GM21723 (cell line): Measurements from ENCODE around the gene FFAR2.
A peak's percentile ranks its signal among the peaks of the same experiment; 100 is the strongest.
"Not testable (repeated sequence)": the region's sequence is repeated elsewhere in the genome, so short reads cannot be mapped to it uniquely, and the experiment has no call there.

Experiments
- ATAC-seq: cut with Tn5 transposase; IDR thresholded peaks from one replicate; pipeline ENCODE4 v1.9.1; 2021; ENCODE audit warnings: mild to moderate bottlenecking, moderate library complexity; ENCODE audit not compliant: unreplicated experiment

The FFAR2 gene

GRCh38 chr19:35447606-35448469, at the start of gene FFAR2:
FFAR2 (plus strand) TSS chr19:35448257; CDS start chr19:35449715, 1,458 bp downstream.
- ATAC-seq = no peak

DNA sequence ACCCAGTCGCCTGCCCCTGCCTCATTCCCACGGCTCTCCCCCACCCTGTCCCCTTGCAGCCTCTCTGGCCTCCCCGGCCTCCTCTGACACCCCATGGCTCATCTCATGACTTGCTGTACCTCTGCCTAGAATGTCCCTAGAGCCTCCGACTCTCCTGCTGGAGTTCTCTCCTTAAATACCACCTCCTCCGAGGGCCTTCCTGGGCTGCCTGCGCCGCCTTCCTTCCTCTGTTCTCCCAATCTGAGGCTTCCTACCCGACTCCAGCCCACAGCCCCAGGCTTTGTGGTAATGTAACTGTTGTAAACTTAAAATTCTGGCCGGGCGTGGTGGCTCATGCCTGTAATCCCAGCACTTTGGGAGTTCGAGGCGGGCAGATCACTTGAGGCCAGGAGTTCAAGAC, 49.5 kb upstream of the FFAR2 start:
- no peak for ATAC-seq

GRCh38 chr19:35399231-35399630, 48.8 kb upstream of the FFAR2 start:
- ATAC-seq = no peak

DNA sequence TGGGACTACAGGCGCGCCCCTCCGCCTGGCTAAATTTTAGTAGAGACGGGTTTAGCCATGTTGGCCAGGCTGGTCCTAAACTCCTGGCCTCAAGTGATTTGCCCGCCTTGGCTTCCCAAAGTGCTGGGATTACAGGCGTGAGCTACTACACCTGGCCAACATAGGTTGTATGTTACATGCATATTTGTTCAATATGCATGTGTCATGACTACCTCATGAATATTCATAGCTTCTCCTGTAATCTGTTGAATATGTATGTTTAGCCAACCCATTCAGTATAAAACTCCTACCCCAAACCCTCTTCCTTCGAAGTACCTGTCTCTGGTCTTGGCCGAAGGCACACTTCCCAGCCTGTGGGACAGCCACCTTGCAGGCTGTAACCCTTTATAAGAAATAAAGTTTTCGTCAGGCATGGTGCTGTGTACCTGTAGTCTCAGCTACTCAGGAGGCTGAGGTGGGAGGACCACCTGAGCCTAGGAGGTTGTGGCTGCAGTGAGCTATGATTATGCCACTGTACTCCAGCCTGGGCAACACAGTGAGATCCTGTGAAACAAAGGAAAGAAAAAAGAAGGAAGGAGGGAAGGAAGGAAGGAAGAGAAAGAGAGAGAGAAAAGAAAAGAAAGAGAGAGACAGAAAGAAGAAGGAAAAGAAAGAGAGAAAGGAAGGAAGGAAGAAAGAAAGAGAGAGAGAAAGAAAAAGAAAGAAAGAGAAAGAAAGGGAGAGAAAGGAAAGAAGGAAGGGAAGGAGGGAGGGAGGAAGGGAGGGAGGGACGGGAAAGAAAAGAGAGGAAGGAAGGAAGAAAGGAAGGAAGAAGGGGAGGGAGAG, 47.9 kb upstream of the FFAR2 start:
- ATAC-seq = no peak

GRCh38 chr19:35400773-35401100, 47.3 kb upstream of the FFAR2 start:
- no peak for ATAC-seq

- ATAC-seq = not testable (repeated sequence)
Measured at GRCh38 chr19:35401416-35401815, 46.6 kb upstream of the FFAR2 start.

DNA sequence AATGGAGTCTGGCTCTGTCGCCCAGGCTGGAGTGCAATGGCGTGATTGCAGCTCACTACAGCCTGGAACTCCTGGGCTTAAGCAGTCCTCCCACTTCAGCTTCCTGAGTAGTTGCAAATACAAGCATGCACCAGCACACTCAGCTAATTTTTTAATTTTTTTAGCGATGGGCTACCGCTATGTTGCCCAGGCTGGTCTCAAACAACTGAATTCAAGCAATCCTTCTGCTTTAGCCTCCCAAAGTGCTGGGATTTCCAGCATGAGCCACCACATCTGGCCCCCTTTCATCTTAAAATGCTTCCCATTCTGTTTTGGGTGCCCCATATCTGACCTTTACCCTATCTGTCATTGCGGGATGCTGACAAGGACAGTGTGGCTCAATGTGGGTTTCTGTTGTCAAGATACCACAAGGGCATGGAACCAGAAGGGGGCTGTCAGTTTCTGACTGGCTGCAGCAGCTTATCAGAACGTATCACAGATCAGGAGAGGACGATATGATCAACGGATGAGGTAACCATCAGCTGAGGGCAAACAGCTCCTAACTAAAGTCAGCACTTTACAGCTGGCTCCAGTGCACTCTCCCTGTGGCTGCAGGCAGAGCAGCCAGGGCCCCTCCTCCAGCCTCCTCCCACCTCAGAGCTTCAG, 44.8 kb upstream of the FFAR2 start:
- ATAC-seq = no peak

DNA sequence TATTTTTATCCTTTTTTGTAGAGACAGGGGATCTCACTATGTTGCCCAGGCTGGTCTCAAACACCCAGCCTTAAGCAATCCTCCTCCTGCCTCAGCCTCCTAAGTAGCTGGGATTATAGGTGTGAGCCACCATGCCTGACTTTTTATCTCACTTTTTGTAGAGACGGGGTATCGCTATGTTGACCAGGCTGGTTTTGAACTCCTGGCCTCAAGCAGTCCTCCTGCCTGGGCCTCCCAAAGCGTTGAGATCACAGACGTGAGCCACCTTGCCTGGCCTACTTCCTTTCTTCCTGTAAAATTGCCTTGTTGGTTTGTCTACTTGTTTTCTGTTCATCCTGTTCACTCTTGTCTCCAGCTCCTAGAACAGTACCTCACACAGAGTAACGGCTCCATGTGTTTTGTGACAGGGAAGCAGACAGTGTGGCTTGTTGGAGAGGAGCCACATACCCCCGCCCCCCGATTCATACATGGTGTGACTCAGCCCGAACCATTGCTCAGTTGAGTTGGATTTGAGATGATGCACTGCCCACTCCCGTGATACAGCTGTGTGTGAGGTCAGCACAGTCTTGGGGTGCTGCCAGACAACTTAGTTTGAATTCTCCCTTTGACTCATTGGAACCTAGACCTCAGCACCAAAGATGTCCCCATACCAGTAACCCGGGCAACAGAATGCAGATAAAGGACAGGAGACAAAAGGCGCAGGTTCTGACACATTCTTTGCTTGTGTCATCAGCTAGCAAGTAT, 43.0 kb upstream of the FFAR2 start:
- peak; percentile 72 for ATAC-seq

DNA sequence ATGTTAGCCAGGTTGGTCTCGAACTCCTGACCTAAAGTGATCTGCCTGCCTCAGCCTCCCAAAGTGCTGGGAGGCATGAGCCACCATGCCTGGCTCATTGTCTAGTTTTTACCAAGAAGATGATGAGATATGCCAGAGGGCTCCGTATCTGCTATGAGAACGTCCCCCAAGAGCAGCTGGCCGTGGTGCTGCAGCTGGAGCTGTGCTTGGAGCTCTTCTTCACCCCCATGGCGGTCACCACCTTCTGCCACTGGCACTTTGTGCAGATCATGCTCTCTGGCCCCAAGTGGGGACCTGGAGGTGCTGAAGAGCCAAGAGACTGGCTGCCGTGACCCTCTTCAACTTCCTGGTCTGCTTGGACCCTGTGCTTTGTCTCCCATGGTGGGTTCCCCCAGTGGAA, 40.4 kb upstream of the FFAR2 start:
- ATAC-seq = no peak

DNA sequence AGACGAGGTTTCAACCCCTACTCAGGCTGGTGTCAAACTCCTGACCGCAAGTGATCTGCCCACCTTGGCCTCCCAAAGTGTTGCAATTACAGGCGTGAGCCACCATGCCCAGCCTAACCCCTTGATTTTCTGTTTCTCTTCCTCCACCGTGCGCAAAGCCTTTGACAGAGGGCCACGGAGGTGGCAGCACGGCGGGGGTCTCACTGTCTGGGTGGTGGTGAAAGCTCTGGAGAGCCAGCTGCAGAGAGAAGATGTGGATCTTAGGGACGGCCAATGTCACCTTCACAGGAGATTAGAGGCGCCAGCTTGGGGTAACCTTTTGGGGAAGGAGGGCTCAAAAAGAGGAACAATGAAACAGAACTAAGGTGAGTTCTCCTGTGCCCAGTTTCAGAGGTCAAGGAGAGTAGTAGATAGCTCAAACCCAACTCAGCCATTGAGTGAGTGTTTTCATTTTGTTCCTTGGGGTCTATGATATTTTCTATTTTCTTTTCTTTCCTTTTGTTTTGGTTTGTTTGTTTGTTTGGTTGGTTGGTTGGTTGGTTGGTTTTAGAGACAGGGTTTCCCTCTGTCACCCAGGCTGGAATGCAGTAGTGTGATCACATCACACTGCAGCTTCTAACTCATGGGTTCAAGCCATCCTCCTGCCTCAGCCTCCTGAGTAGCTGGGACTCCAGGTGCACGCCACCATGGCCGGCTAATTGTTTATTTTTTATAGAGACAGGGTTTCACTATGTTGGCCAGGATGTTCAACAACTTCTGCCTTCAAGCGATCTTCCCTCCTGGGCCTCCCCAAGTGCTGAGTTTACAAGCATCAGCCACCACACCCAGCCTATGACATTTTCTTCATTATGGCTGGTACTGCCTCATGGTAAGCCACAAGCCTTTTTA, 39.5 kb upstream of the FFAR2 start:
- ATAC-seq = peak; percentile 58

DNA sequence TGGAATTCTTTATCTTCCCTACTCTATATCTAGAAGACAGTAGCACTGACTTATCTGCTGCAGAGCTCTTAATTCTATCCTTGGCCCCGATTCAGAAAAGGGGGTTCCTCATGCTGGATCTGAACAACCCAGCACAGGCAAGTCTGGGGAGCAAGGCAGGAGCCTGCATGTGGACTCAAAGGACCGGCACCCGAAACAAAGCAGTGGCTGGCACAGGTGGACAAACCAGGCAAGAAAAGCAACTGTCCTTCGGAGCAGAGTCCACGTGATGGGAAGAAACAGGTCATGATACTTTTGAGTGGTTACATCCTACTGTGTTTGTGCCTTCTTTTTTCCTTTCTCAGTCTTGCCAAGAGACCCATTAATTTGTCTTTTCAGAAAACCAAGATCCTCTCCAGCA, 38.9 kb upstream of the FFAR2 start:
- ATAC-seq = no peak

- ATAC-seq = no peak
Measured at GRCh38 chr19:35410487-35410886, 37.6 kb upstream of the FFAR2 start.

DNA sequence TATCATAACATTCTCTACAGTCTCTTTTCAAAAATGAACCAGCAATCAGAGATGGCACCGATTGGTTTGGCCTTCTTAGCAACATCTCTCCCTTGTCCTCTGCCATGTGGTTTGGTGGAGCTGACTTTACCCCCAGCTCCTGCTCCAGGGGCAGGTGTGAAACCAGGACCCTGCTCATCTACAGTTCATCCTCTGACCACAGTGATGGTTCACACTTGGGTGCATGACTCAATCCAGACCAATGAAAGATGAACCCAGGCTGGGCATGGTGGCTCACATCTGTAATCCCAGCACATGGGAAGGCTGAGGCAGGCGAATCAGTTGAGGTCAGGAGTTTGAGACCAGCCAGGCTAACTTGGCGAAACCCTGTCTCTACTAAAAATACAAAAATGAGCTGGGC, 33.6 kb upstream of the FFAR2 start:
- ATAC-seq = no peak

DNA sequence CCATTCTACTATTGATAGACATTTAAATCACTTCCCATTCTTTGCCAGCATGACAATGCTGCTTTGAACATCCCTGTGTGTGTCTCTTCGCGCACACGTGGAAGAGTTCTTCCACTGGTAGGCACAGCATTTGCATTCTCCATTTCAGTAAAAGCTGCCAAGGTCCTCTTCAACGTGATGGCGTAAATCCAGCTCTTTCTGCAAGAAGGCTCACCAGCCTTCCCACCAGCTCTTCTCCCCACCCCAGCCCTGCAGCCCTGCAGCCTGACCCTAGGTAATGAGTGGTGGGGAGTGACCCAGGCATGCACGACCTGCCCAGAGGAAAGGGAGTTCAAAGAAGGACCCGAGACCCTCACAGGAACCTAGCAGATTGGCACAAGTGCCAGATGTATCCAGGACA, 31.7 kb upstream of the FFAR2 start:
- ATAC-seq = no peak

GRCh38 chr19:35417278-35417677, 30.8 kb upstream of the FFAR2 start:
- ATAC-seq = no peak

- ATAC-seq = peak; percentile 45
Measured at GRCh38 chr19:35417713-35418534, 30.1 kb upstream of the FFAR2 start.

GRCh38 chr19:35419046-35419445, 29.0 kb upstream of the FFAR2 start:
- no peak for ATAC-seq

- no peak for ATAC-seq
Measured at GRCh38 chr19:35419805-35420204, 28.3 kb upstream of the FFAR2 start.

GRCh38 chr19:35421362-35421761, 26.7 kb upstream of the FFAR2 start:
- no peak for ATAC-seq
